IPS-15b (cell line): ENCODE data around the gene DBI.

Experiments used
- H3K27me3 ChIP-seq: one replicate; pipeline ENCODE4 v1.6.1; 2013; ENCODE audit warnings: low read length; ENCODE audit not compliant: control insufficient read depth, insufficient read depth
- H3K36me3 ChIP-seq: one replicate; pipeline ENCODE4 v1.6.1; 2013; ENCODE audit warnings: low read length; ENCODE audit not compliant: control insufficient read depth, insufficient read depth
- H3K4me1 ChIP-seq: one replicate; pipeline ENCODE4 v1.6.1; 2013; ENCODE audit warnings: mild to moderate bottlenecking, low read length; ENCODE audit not compliant: control insufficient read depth, insufficient read depth
- H3K4me3 ChIP-seq: one replicate; pipeline ENCODE4 v1.5.1; 2013; ENCODE audit warnings: low read depth, low read length
- H3K9ac ChIP-seq: one replicate; pipeline ENCODE4 v1.6.1; 2013; ENCODE audit warnings: low read depth, mild to moderate bottlenecking, low read length
- H3K9me3 ChIP-seq: one replicate; pipeline ENCODE4 v1.6.1; 2013; ENCODE audit warnings: mild to moderate bottlenecking, low read length; ENCODE audit not compliant: control insufficient read depth, insufficient read depth

DBI gene

DNA sequence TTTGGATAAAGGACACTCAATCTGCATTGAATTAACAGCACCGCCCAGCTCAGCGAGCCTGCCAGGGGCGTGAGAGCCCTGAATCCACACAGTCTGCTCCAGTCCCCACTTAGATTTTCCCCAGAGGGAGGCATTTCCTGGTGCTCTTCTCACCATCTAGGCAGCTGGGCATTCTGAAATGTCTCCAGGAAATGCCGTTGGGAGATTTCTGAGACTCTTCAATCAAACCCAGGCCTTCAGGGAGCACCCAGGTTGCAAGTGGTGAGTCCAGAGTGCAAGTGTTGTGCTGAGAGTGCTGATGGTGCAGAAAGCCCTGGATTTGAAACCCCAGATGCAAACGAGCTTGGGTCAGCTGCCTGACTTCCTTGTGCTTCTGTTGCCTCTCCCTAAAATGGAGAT lies 41.4 kb downstream of the DBI start:
- no peak overlapping the region for H3K9ac ChIP-seq
- H3K4me1 ChIP-seq: peaks cover 2% of the 10 kb centered on the region

DNA sequence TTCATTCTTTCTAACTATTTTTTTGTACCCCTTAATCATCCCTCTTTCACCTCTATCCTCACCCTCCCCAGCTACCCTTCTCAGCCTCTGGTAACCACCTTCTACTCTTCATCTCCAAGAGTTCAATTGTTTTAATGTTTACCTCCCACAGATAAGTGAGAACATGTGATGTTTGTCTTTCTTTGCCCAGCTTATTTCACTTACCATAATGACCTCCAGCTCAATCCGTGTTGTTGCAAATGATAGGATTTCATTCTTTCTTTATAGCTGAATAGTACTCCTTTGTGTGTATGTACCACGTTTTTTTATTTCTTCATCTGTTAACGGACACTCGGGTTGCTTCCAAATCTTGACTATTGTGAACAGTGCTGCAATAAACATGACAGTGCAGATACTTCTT lies 42.7 kb downstream of the DBI start:
- H3K27me3 ChIP-seq: no peaks in the 10 kb centered on the region
- H3K9ac ChIP-seq: no peak overlapping the region
- H3K4me3 ChIP-seq: no peak overlapping the region
- no peaks in the 10 kb centered on the region for H3K9me3 ChIP-seq
- H3K36me3 ChIP-seq: no peaks in the 10 kb centered on the region
- peaks cover 2% of the 10 kb centered on the region for H3K4me1 ChIP-seq

More for the DNA sequence above, 41.4 kb downstream of the DBI start:
- Histone ChIP-seq H3K36me3 (no peaks in the 10 kb centered on the region), H3K9me3 (no peaks in the 10 kb centered on the region), H3K4me3 (no peak overlapping the region), H3K27me3 (no peaks in the 10 kb centered on the region)

DNA sequence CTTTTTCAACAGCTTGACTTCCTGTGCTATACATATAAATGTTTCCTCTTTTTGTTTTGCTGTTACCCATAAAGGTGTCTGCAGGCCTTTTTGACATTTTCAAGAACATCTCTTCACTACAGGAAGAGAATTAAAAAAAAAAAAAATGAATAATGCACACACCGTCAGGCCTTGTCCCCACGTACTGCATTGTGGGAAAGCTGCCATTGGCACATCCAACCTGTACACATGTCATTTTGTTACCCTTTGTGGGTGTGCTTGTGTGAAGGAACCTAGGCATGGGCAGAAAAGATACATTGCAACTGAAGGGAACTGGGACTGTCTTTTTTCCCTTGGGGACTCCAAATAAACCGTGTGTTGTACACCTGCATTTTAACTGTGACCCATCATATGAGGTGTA lies 48.1 kb downstream of the DBI start:
- H3K4me3 ChIP-seq: no peak overlapping the region
- H3K36me3 ChIP-seq: no peaks in the 10 kb centered on the region
- H3K9ac ChIP-seq: no peak overlapping the region
- H3K9me3 ChIP-seq: no peaks in the 10 kb centered on the region
- H3K27me3 ChIP-seq: no peaks in the 10 kb centered on the region
- H3K4me1 ChIP-seq: no peaks in the 10 kb centered on the region

DNA sequence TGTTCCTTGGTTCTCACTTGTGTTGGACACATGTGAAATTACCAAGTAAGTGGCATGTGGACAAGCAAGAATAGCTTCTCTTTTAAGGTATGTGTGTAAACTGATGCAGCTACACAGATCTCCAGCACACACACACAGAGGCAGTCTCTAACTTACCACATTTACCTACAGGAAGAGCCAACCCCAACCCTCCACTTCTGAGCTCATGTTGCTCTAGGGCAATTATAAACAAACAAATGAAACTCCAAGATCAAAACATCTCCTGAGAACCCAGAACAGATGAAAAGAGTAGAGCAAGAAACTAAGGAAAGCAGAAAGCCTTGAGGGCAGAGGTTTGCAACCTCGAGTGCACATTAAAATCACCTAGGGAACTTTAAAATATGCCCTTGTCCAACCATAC lies 48.9 kb downstream of the DBI start:
- Histone ChIP-seq H3K27me3 (no peaks in the 10 kb centered on the region), H3K4me1 (no peaks in the 10 kb centered on the region), H3K9me3 (peaks cover 1% of the 10 kb centered on the region), H3K36me3 (no peaks in the 10 kb centered on the region), H3K9ac (no peak overlapping the region), H3K4me3 (no peak overlapping the region)

DNA sequence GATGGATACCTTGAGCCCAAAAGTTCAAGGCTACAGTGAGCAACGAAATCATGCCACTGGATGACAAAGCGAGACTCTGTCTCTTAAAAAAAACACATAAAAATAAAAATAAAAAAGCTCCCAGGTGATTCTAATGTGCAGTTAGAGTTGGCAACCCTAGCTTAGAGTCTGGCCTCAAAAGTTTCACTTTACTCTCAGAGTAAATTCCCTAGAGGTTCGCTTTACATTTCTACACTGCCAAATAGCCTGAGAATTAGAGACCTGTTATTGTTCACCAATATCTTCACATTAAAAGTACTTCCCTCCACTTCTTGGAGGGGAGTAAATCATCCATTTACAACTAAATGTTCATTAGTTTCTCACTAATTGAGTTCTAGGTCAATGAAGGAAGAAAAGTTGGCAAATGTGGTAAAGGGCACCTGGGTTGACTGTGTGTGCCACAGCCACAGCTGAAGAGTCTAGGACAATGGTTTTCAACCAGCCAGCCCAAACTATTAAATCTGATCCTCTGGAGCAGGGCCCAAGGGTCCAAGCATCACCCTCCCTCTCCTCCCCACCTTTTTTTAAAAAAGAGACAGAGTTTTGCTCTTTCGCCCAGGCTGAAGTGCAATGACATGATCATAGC lies 49.6 kb downstream of the DBI start:
- H3K9me3 ChIP-seq: peaks cover 9% of the 10 kb centered on the region
- H3K4me3 ChIP-seq: no peak overlapping the region
- no peaks in the 10 kb centered on the region for H3K4me1 ChIP-seq
- no peaks in the 10 kb centered on the region for H3K27me3 ChIP-seq
- H3K36me3 ChIP-seq: no peaks in the 10 kb centered on the region
- H3K9ac ChIP-seq: no peak overlapping the region

DNA sequence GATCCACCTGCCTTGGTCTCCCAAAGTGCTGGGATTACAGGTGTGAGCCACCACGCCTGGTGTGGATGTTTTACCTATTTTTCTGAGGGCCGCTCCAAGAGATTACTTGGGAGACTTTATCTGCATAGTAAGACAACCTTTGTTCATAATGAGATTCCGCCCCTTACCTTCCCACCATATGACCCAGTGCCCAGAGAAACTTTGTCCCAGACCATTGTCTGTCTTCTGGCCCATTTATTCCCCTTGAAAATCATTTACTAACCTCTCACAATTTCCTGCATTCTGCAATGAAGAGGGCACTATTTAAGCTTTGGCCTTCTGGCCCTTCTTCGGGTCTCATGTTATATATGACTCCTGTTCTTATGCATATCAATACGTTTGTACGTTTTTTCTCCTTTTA lies 51.1 kb downstream of the DBI start:
- H3K9ac ChIP-seq: no peak overlapping the region
- H3K4me1 ChIP-seq: no peaks in the 10 kb centered on the region
- no peaks in the 10 kb centered on the region for H3K27me3 ChIP-seq
- no peaks in the 10 kb centered on the region for H3K36me3 ChIP-seq
- H3K9me3 ChIP-seq: peaks cover 13% of the 10 kb centered on the region
- no peak overlapping the region for H3K4me3 ChIP-seq

DNA sequence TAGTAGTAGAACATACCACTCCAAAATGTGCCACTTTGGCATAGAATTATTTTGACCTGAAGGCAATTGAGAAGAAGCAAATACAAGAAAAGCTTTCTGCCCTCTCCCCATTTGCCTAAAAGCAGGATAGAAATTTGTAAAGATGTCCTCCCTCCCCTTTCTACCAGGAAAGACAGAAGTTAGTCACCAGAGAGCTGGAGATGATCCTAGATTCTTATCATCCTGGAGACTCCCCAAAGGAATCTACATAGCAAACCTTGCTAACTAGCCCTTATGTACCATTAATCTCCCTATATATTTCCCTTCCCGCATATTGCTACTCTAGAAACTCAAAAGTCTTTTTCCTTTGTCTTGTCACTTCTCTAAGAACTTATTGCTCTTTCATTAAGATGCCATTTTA lies 52.3 kb downstream of the DBI start:
- Histone ChIP-seq H3K4me3 (no peak overlapping the region), H3K36me3 (no peaks in the 10 kb centered on the region), H3K9me3 (peaks cover 13% of the 10 kb centered on the region), H3K9ac (no peak overlapping the region), H3K27me3 (no peaks in the 10 kb centered on the region), H3K4me1 (no peaks in the 10 kb centered on the region)

DNA sequence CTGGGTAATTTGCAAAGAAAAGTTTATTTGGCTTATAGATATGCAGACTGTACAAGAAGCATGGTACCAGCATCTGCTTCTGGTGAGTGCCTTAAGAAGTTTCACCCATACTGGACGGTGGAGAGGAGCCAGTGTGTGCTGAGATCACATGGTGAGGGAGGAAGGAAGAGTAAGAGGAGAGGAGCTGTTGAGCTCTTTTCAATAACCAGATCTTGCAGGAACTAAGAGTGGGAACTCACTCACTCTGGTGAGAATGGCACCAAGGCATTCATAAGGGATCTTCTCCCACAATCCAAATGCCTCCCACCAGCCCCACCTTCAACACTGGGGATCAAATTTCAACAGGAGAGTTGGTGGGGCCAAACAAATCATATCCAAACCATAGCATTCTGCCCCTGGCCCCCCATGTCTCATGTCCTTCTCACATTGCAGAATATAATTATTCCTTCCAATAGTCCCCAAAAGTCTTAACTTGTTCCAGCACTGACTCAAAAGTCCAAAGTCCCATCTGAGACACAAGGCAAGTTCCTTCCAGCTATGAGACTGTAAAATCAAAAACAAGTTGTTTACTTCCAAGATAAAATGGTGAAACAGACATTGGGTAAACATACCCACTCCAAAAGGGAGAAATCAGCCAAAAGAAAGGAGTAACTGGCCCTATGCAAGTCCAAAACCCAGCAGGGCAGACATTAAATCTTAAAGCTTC lies 53.2 kb downstream of the DBI start:
- Histone ChIP-seq H3K4me3 (no peak overlapping the region), H3K9me3 (peaks cover 13% of the 10 kb centered on the region), H3K9ac (no peak overlapping the region)

DNA sequence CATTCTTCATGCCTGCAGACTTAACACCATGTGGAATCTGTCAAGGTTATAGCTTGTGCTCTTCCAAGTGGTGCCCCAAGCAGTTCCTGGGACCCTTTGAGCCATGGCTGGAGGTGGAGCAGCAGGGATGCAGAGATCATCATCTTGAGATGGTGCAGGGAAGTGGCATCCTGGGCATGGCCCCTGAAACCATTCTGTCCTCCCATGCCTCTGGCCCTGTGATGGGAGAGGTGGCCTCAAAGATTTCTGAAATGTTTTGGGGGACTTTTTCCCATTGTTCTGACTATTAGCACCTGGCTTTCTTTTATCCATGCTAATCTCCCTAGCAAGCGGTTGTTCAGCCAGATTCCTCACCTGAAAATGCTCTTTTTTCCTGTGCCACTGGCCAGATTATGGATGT lies 54.5 kb downstream of the DBI start:
- H3K4me1 ChIP-seq: no peaks in the 10 kb centered on the region
- H3K27me3 ChIP-seq: no peaks in the 10 kb centered on the region
- peaks cover 13% of the 10 kb centered on the region for H3K9me3 ChIP-seq
- H3K4me3 ChIP-seq: no peak overlapping the region
- H3K36me3 ChIP-seq: no peaks in the 10 kb centered on the region
- H3K9ac ChIP-seq: no peak overlapping the region

More for the DNA sequence above, 53.2 kb downstream of the DBI start:
- Histone ChIP-seq H3K36me3 (no peaks in the 10 kb centered on the region), H3K4me1 (no peaks in the 10 kb centered on the region), H3K27me3 (no peaks in the 10 kb centered on the region)

DNA sequence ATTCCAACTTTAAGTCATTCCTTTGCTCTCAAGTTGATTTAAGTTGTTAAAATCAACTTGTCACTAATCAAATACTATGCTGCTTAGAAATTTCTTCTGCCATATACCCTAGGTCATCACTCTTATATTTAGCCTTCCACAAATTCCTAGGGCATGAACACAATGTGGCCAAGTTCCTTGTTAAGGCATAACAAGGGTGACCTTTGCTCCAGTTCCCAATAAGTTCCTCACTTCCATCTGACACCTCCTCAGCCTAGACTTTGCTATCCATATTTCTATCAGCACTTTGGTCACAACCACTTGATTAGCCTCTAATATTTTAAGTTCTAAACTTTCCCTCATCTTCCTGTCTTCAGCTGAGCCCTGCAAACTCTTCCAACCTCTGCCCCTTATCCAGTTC lies 55.0 kb downstream of the DBI start:
- H3K9me3 ChIP-seq: peaks cover 13% of the 10 kb centered on the region
- no peaks in the 10 kb centered on the region for H3K36me3 ChIP-seq
- no peak overlapping the region for H3K9ac ChIP-seq
- H3K27me3 ChIP-seq: no peaks in the 10 kb centered on the region
- no peak overlapping the region for H3K4me3 ChIP-seq
- H3K4me1 ChIP-seq: no peaks in the 10 kb centered on the region
